HUES64 (cell line): ENCODE results near the gene CCDC92B.
"Not testable (repeated sequence)": the region's sequence is repeated elsewhere in the genome, so short reads cannot be mapped to it uniquely, and the experiment has no call there.

Experiments
- H3K27ac ChIP-seq: 2 replicates; pipeline ENCODE4 v1.7.0; 2013; ENCODE audit warnings: low read depth, low read length, inconsistent platforms
- H3K27me3 ChIP-seq: 2 replicates; pipeline ENCODE4 v1.6.1; 2013; ENCODE audit warnings: mild to moderate bottlenecking, low read length; ENCODE audit not compliant: insufficient read depth
- H3K36me3 ChIP-seq: 2 replicates; pipeline ENCODE4 v1.6.1; 2013; ENCODE audit warnings: mild to moderate bottlenecking, low read length; ENCODE audit not compliant: insufficient read depth
- H3K4me1 ChIP-seq: 2 replicates; pipeline ENCODE4 v1.6.1; 2013; ENCODE audit warnings: mild to moderate bottlenecking, low read length, moderate library complexity; ENCODE audit not compliant: insufficient read depth
- H3K4me3 ChIP-seq: 2 replicates; pipeline ENCODE4 v1.5.1; 2013; ENCODE audit warnings: mild to moderate bottlenecking, low read length, moderate library complexity
- H3K9ac ChIP-seq: 2 replicates; pipeline ENCODE4 v1.6.1; 2013; ENCODE audit warnings: mild to moderate bottlenecking, low read depth, low read length
- H3K9me3 ChIP-seq: 2 replicates; pipeline ENCODE4 v1.6.1; 2013; ENCODE audit warnings: low read depth, low read length; ENCODE audit not compliant: insufficient read depth
- WGBS: fragments of 150-250, 120-280 bp; methylation state at CpG from one replicate; pipeline ENCODE4 v1.1.7; 2013; ENCODE audit warnings: missing lambda C conversion rate; 5-methylcytosine and 5-hydroxymethylcytosine counted together

Gene CCDC92B

DNA sequence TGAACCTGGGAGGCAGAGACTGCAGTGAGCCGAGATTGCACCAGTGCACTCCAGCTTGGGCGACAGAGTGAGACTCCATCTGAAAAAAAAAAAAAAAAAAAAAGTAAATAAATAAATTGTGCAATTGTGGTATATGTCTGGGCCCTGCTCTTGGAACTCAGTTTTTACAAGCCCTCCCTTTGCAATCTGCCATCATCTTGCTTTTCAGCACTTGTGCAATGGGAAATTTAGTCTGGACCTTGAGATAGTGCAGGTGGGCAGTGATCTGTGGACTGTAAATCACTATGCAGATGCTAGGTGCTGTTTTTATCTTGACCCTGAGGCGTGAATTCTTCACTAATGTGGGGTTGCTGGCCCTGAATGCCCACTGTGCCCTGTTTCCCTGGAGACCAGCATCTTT is 40.2 kb upstream of the CCDC92B start:
- no peaks in the 10 kb centered on the region; the same call in 1 of the 2 replicates for H3K27me3 ChIP-seq
- H3K36me3 ChIP-seq = no peaks in the 10 kb centered on the region
- no peak overlapping the region for H3K4me3 ChIP-seq
- H3K9me3 ChIP-seq = no peaks in the 10 kb centered on the region
- H3K4me1 ChIP-seq = 0 out of 2 replicates have a peak, but pooled peaks cover 4% of the 10 kb centered on the region
- no peak overlapping the region for H3K9ac ChIP-seq
- WGBS = 95% methylated on average over 2 of the region's 3 CpGs
- H3K27ac ChIP-seq = no peak overlapping the region

DNA sequence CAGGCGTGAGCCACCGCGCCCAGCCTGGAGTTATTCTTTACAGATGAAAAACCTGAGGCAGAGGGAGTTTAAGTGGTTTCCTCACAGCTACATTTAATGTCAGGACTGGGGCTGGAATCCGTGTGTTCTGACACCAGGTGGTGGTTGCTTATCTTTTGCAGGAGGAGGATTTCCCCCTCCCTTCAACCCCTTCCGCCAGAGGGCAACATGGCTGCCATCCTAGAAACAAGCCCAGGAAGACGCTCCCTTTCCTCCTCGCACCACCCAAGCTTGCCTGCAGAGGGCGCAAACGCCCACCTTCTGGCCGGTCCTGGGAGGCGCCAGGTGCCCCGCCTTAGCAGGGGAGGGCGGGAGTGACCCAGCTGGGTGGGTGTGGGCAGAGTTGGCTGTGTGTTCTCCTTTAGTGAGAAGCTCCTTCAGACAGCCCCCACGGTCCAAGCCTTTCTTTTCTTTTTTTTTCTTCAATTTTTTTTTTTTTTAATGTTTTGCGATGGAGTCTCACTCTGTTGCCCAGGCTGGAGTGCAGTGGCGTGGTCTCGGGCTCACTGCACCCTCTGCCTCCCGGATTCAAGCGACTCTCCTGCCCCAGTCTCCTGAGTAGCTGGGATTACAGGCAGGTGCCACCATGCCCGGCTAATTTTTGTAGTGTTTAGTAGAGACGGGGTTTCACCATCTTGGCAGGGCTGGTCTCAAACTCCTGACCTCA is 36.9 kb upstream of the CCDC92B start:
- no peak overlapping the region for H3K9ac ChIP-seq
- 0 out of 2 replicates have a peak, but pooled peaks cover 4% of the 10 kb centered on the region for H3K4me1 ChIP-seq
- no peak overlapping the region for H3K27ac ChIP-seq
- no peaks in the 10 kb centered on the region for H3K36me3 ChIP-seq
- H3K27me3 ChIP-seq = no peaks in the 10 kb centered on the region
- no peaks in the 10 kb centered on the region for H3K9me3 ChIP-seq
- 43% methylated on average over 19 of the region's 21 CpGs for WGBS
- H3K4me3 ChIP-seq = no peak overlapping the region

DNA sequence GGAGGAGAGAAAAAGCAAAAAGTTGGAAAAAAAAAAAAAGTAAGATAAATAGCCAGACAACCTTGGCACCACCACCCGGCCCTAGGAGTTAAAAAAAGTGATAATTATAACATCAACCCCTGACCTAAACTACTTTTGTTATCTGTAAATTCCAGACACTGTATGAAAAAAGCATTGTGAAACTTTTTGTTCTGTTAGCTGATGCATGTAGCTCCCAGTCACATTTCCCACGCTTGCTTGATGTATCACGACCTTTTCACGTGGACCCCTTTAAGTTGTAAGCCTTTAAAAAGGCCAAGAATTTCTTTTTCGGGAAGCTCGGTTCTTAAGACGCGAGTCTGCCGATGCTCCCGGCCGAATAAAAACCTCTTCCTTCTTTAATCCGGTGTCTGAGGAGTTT is 35.9 kb upstream of the CCDC92B start:
- H3K27ac ChIP-seq, H3K4me1 ChIP-seq: not testable (repeated sequence)

DNA sequence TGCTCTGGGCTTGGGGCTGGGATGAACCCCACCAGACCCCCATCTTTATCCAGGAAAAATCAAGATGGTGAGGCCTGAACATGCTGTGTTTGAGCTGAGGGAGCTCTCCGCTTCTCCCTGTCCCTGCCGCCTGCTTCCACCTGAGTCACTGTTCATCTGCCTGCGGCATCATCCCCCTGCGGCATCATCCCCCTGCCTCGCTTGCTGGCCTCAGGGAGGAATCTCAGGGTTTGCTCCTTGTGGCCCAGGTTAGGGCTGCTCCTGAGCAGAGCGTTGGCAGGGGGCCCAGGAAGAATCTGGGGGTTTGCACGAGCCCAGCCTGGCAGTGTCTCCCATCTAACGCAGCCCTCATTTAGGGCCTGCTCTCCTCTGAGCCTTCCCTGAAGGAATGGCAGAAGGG is 35.4 kb upstream of the CCDC92B start:
- no peaks in the 10 kb centered on the region for H3K9me3 ChIP-seq
- no peaks in the 10 kb centered on the region for H3K27me3 ChIP-seq
- no peak overlapping the region for H3K27ac ChIP-seq
- 92% methylated on average over 8 of the region's 8 CpGs for WGBS
- no peaks in the 10 kb centered on the region for H3K36me3 ChIP-seq
- H3K9ac ChIP-seq = no peak overlapping the region
- no peak overlapping the region for H3K4me3 ChIP-seq
- H3K4me1 ChIP-seq = 0 out of 2 replicates have a peak, but pooled peaks cover 4% of the 10 kb centered on the region

More for the DNA sequence above, 35.9 kb upstream of the CCDC92B start:
- WGBS = 93% methylated on average over 12 of the region's 12 CpGs
- H3K9me3 ChIP-seq, H3K4me3 ChIP-seq, H3K36me3 ChIP-seq, H3K27me3 ChIP-seq, H3K9ac ChIP-seq: not testable (repeated sequence)

DNA sequence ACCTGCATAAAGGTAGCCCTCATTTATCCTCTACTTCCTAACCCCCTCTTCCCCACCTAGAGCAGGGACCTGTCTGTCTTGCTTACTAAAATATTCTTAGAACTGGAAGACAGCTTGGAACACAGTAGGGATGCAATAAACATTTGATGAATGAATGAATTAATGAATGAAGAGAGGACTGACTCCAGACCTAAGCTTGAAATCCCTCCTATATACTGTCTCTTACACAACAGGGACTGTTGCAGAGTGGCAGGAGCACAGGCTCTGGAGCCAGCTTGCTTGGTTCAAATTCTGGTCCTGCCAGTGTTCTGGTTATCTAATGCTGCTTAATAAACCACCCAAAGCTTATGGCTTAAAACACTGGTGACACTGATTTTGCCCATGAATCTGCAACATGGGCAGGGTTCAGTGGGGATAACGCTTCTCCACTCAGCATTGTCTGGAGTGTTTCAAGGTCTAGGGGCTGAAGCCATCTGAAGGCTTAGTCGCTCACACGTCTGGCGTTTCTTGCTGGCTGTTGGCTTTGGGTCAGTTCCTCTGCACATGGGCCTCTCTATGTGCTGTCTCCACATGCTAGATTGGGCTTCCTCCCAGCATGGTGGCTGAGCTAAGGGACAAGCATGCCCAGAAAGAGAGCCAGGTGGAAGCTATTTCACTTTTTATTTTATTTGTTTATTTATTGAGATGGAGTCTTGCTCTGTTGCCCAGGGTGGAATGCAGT is 34.0 kb upstream of the CCDC92B start:
- H3K27ac ChIP-seq = no peak overlapping the region
- no peaks in the 10 kb centered on the region for H3K9me3 ChIP-seq
- 95% methylated on average over 4 of the region's 4 CpGs for WGBS
- H3K4me1 ChIP-seq = 0 out of 2 replicates have a peak, but pooled peaks cover 4% of the 10 kb centered on the region
- no peaks in the 10 kb centered on the region for H3K27me3 ChIP-seq
- H3K4me3 ChIP-seq = no peak overlapping the region
- H3K36me3 ChIP-seq = no peaks in the 10 kb centered on the region
- no peak overlapping the region for H3K9ac ChIP-seq

DNA sequence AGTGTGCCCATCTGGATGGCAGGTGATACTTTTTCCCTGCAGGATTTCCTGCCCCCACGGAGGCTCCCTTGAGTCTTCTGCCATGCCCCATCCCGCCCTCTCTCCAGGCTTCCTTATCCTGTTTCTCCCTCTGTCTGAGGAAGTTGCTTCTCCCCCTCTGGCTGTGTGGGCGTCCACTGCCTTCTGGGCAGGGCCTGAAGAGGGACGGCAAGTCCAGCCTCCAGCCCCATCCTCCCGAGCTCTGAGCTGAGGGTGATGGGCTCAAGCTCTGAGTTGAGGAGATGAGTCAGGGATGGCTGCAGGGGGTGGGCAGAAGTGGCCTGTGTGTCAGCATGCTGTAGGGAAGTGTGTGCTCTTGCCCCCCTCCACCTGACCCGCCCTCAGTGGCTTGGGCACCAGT is 32.6 kb upstream of the CCDC92B start:
- H3K4me3 ChIP-seq = no peak overlapping the region
- 66% methylated on average over 6 of the region's 6 CpGs for WGBS
- H3K4me1 ChIP-seq = 0 out of 2 replicates have a peak, but pooled peaks cover 4% of the 10 kb centered on the region
- no peak overlapping the region for H3K9ac ChIP-seq
- no peaks in the 10 kb centered on the region for H3K9me3 ChIP-seq
- no peaks in the 10 kb centered on the region for H3K36me3 ChIP-seq
- H3K27me3 ChIP-seq = peaks cover 4% of the 10 kb centered on the region; the same call in 1 of the 2 replicates
- no peak overlapping the region for H3K27ac ChIP-seq

DNA sequence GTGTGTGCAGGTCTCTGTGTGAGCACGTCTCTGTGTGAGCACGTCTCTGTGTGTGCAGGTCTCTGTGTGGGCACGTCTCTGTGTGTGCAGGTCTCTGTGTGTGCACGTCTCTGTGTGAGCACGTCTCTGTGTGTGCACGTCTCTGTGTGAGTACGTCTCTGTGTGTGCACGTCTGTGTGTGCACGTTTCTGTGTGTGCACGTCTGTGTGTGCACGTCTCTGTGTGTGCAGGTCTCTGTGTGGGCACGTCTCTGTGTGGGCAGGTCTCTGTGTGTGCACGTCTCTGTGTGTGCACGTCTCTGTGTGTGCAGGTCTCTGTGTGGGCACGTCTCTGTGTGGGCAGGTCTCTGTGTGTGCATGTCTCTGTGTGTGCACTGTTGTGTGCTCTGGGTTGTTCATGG is 32.1 kb upstream of the CCDC92B start:
- H3K4me3 ChIP-seq, H3K27ac ChIP-seq, H3K9me3 ChIP-seq, H3K4me1 ChIP-seq, H3K9ac ChIP-seq, H3K36me3 ChIP-seq, H3K27me3 ChIP-seq: not testable (repeated sequence)
- 90% methylated on average over 15 of the region's 15 CpGs for WGBS

DNA sequence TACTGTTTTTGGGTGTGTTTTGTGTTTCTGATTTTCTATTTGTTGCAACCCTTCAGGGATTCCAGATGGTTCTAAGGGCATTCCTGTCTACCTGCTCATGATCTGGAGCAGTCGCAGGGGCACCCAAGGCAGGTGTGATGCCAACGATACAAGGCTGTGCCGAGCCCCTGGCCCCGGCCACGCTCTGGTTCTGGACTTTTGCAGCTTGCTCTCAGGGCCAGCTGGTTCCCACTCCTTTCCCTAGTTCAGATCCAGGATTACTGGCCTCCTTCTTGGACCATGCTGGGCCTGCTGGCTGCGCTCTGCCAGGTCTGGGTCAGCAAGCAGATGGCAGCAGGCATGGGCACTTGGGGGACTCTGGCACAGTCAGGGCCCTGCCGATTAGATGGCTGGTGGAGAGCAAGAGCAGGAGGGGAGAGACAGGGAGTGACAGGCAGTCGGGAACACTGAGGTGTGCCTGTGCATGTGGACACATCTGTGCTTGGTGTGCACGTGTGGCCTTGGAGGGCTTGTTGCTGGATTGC is 31.5 kb upstream of the CCDC92B start:
- no peaks in the 10 kb centered on the region for H3K36me3 ChIP-seq
- no peak overlapping the region for H3K27ac ChIP-seq
- H3K9me3 ChIP-seq = no peaks in the 10 kb centered on the region
- no peak overlapping the region for H3K9ac ChIP-seq
- H3K4me3 ChIP-seq = no peak overlapping the region
- 0 out of 2 replicates have a peak, but pooled peaks cover 4% of the 10 kb centered on the region for H3K4me1 ChIP-seq
- peaks cover 10% of the 10 kb centered on the region; the same call in 1 of the 2 replicates for H3K27me3 ChIP-seq
- WGBS = 94% methylated on average over 9 of the region's 9 CpGs

DNA sequence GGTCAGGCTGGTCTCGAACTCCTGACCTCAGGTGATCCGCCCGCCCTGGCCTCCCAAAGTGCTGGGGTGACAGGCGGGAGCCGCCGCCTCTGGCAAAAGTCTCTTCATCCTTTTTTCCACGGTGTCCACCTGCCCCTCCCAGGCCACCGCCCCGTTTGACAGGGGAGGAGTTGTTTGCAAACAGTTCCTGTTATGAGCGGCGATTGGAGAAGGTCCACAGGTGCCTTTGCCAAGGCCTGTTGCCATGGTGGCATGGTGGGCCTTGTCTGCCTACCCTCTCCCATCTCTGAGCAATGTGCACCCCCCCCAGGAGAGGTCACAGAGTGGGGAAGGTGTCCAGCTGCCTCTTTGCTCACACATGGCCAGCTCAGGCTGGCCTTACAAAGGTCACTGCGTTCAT is 30.8 kb upstream of the CCDC92B start:
- 95% methylated on average over 12 of the region's 12 CpGs for WGBS
- Histone ChIP-seq H3K9ac (no peak overlapping the region), H3K27ac (no peak overlapping the region), H3K27me3 (peaks cover 15% of the 10 kb centered on the region), H3K9me3 (no peaks in the 10 kb centered on the region), H3K4me3 (no peak overlapping the region), H3K4me1 (0 out of 2 replicates have a peak, but pooled peaks cover 4% of the 10 kb centered on the region), H3K36me3 (no peaks in the 10 kb centered on the region)

DNA sequence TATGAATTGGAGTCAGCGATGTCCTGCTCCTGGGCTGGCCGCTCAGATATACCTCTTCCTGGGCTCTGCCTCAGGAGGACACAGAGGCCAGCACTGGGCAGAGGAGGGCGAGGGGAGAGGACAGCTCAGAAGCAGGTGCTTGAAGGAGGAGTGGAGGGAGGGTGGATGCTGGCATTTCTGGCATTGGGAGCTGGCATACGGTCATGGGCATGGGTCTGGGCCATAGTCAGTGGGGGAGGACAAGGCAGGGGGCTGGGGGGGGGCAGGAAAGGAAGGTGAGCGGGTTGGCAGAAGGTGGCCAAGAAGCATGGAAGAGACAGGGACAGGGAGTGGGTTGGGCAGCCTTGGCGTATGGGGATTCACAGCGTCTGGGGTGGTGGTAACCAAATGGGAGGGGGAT is 30.1 kb upstream of the CCDC92B start:
- Histone ChIP-seq H3K36me3 (no peaks in the 10 kb centered on the region), H3K27ac (no peak overlapping the region), H3K9ac (no peak overlapping the region), H3K4me3 (no peak overlapping the region), H3K27me3 (peaks cover 15% of the 10 kb centered on the region), H3K9me3 (no peaks in the 10 kb centered on the region), H3K4me1 (no peaks in the 10 kb centered on the region)
- 89% methylated on average over 7 of the region's 7 CpGs for WGBS

DNA sequence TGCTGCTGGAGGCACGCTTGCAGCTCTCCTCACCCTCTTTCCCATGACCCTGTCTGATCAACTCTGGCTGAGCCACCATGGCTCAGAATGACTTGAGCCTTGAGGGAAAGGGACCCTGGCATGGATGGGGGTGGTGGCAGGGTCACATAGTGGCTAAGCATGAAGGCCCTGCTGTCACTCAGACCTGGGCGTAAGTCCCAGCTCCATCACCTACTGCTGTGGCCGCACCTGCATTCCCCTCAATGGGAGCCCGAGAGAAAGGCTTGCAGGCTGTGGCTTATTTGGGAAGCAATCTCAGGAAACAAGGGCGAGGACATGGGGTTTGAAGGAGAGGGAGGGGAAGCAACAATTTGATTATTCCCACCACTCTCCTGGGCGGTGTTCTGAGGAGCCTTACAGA is 29.0 kb upstream of the CCDC92B start:
- H3K9ac ChIP-seq = no peak overlapping the region
- H3K27ac ChIP-seq = no peak overlapping the region
- H3K4me3 ChIP-seq = no peak overlapping the region
- WGBS = 81% methylated on average over 5 of the region's 6 CpGs
- no peaks in the 10 kb centered on the region for H3K4me1 ChIP-seq
- no peaks in the 10 kb centered on the region for H3K9me3 ChIP-seq
- peaks cover 15% of the 10 kb centered on the region for H3K27me3 ChIP-seq
- H3K36me3 ChIP-seq = no peaks in the 10 kb centered on the region
